PC-9 (cell line): ENCODE results near the gene EXOC3L2. TPM values are rescaled to one million over a fixed set of nuclear protein-coding genes. Genes with fewer than 3 reads are reported as not detected.
A peak's percentile ranks its signal among the peaks of the same experiment; 100 is the strongest.

Experiments
- BruUV-seq: library from RNA; stranded (reverse); fragments of 400-500 nt; replicated peaks from 2 replicates; lab custom pipeline; 2021; lab: Mats Ljungman, UMichigan
- CTCF ChIA-PET: fragments of 300-600 bp; sonication (Branson Sonifier 250); formaldehyde crosslinking; loops from one replicate; lab custom pipeline; 2022; ENCODE audit warnings: antibody characterized with exemption; lab: Charles Lee
- POLR2A ChIA-PET: fragments of 300-600 bp; sonication (Branson Sonifier 250); formaldehyde crosslinking; loops from one replicate; lab custom pipeline; 2022; ENCODE audit warnings: antibody characterized with exemption; ENCODE audit not compliant: unreplicated experiment; lab: Charles Lee
- DNase-seq, 2 experiments: peaks; one replicate each; pipeline versions ENCODE4 v3.0.0 to v3.0.0-alpha.2; 2015 to 2022; ENCODE audit warnings: mixed read lengths in 1 of 2
- H2AFZ ChIP-seq: fragments of 200-600 bp; sonication (generic); 2 replicates; pipeline ENCODE4 v1.8.1; 2017; ENCODE audit warnings: antibody characterized with exemption
- H3F3A ChIP-seq: fragments of 200-600 bp; sonication (generic); 2 replicates; pipeline ENCODE4 v1.8.1; 2017; ENCODE audit warnings: antibody characterized with exemption, mild to moderate bottlenecking, low read depth; ENCODE audit not compliant: insufficient read depth
- H3K27ac ChIP-seq: fragments of 200-600 bp; sonication (generic); 2 replicates; pipeline ENCODE4 v1.6.1; 2016; ENCODE audit warnings: mixed run types
- H3K27me3 ChIP-seq: fragments of 200-600 bp; sonication (generic); 2 replicates; pipeline ENCODE4 v1.6.1; 2016; ENCODE audit warnings: low read depth, mixed run types; ENCODE audit not compliant: insufficient read depth
- H3K36me3 ChIP-seq: fragments of 200-600 bp; sonication (generic); 2 replicates; pipeline ENCODE4 v1.6.1; 2016; ENCODE audit warnings: low read depth, mixed run types
- H3K4me1 ChIP-seq: fragments of 200-600 bp; sonication (generic); replicated peaks from 2 replicates; pipeline ENCODE4 v1.6.1; 2016; ENCODE audit warnings: mixed run types; ENCODE audit not compliant: insufficient read depth
- H3K4me2 ChIP-seq: fragments of 200-600 bp; sonication (generic); 2 replicates; pipeline ENCODE4 v1.6.1; 2017; ENCODE audit warnings: mixed run types
- H3K4me3 ChIP-seq: fragments of 200-600 bp; sonication (generic); 2 replicates; pipeline ENCODE4 v1.6.1; 2016; ENCODE audit warnings: mixed run types
- H3K79me2 ChIP-seq: fragments of 200-600 bp; sonication (generic); 2 replicates; pipeline ENCODE4 v1.6.1; 2017; ENCODE audit warnings: low read depth, mixed run types
- H3K9me2 ChIP-seq: fragments of 200-600 bp; sonication (generic); 2 replicates; pipeline ENCODE4 v1.8.1; 2017; ENCODE audit warnings: mild to moderate bottlenecking; ENCODE audit not compliant: insufficient read depth
- H3K9me3 ChIP-seq: fragments of 200-600 bp; sonication (generic); 2 replicates; pipeline ENCODE4 v1.8.1; 2016; ENCODE audit warnings: low read depth; ENCODE audit not compliant: insufficient read depth
- H4K20me1 ChIP-seq: fragments of 200-600 bp; sonication (generic); 2 replicates; pipeline ENCODE4 v1.8.1; 2017; ENCODE audit not compliant: insufficient read depth
- EZH2 ChIP-seq: fragments of 200-600 bp; sonication (generic); IDR thresholded peaks from 2 replicates; pipeline ENCODE4 v1.8.0; 2017; ENCODE audit warnings: antibody characterized with exemption, low read depth
- intact Hi-C: fragments of 100-400 bp; cut with micrococcal nuclease; formaldehyde crosslinking; loops from one replicate; pipeline ENCODE4 v1.10.0; 2022; ENCODE audit not compliant: unreplicated experiment
- total RNA-seq: library from RNA; stranded (reverse); gene quantifications from 2 replicates; pipeline ENCODE4 v1.2.3, GENCODE V29; 2021
- TF ChIP-seq, protein P1 (sequence below): fragments of 200-600 bp; sonication (generic); conservative IDR thresholded peaks from 2 replicates; pipeline ENCODE4 v1.6.1; 2017; ENCODE audit warnings: mixed run types, antibody characterized with exemption, mild to moderate bottlenecking, moderate library complexity

EXOC3L2 gene
- total RNA-seq, 1 experiment from 2014 or later: not detected

DNA sequence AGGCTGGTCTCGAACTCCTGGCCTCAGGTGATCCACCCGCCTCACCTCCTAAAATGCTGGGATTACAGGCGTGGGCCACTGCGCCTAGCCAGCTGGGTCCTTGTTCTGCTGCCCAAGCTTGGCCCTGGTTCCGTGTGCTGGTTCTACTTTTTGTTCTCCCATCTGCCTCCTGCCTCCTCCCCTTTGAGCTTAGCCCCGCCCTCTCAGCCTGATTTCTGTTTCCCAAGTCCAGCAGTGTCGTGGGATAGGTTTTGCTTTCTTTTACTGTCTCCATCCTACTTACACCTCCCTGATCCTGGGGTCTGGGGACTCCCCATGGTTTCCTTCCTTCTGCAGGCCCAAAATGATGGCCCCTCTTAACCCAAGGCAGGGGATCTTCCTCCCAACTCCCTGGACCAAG lies 64.3 kb downstream of the EXOC3L2 start:
- no peak for TF ChIP-seq EZH2
- TF ChIP-seq, protein P1, sequence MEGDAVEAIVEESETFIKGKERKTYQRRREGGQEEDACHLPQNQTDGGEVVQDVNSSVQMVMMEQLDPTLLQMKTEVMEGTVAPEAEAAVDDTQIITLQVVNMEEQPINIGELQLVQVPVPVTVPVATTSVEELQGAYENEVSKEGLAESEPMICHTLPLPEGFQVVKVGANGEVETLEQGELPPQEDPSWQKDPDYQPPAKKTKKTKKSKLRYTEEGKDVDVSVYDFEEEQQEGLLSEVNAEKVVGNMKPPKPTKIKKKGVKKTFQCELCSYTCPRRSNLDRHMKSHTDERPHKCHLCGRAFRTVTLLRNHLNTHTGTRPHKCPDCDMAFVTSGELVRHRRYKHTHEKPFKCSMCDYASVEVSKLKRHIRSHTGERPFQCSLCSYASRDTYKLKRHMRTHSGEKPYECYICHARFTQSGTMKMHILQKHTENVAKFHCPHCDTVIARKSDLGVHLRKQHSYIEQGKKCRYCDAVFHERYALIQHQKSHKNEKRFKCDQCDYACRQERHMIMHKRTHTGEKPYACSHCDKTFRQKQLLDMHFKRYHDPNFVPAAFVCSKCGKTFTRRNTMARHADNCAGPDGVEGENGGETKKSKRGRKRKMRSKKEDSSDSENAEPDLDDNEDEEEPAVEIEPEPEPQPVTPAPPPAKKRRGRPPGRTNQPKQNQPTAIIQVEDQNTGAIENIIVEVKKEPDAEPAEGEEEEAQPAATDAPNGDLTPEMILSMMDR: no peak
- H3K27ac ChIP-seq: no peak overlapping the region
- H3K4me3 ChIP-seq: no peak overlapping the region
- CTCF ChIA-PET: no interaction called here
- no TSS peak for BruUV-seq
- H3K79me2 ChIP-seq: peaks cover 48% of the 10 kb centered on the region
- peaks cover 4% of the 10 kb centered on the region; the same call in 1 of the 2 replicates for H4K20me1 ChIP-seq
- no peak for DNase-seq
- no peaks in the 10 kb centered on the region for H3K36me3 ChIP-seq
- no peaks in the 10 kb centered on the region for H3K27me3 ChIP-seq
- H3K4me1 ChIP-seq: peaks cover 39% of the 10 kb centered on the region
- H2AFZ ChIP-seq: no peak overlapping the region
- peaks cover 41% of the 10 kb centered on the region; the same call in 1 of the 2 replicates for H3F3A ChIP-seq
- intact Hi-C loops: no loop called here
- peak overlapping the region; percentile 98 for H3K4me2 ChIP-seq
- no peaks in the 10 kb centered on the region for H3K9me3 ChIP-seq
- POLR2A ChIA-PET: no interaction called here
- H3K9me2 ChIP-seq: no peaks in the 10 kb centered on the region

DNA sequence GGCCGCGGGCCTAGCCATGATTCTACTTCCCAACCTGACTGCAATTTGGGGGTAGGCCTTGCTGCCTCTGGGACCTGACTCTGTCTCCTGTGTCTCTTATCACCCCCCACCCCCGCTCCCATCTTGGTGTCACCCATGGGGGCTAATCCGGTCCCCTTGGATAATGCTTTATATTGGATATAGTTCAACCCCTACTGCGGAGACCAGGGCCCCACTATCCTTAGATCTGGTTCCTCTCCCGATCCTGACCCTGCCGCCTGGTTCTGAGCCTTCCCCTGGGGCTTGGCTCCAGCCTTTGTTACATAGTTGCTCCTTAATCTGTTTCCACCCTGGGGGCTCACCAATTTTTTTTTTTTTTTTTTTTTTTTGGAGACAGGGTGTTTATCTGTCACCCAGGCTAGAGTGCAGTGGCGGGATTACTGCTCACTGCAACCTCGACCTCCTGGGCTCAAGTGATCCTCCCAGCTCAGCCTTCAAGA lies 65.3 kb downstream of the EXOC3L2 start:
- CTCF ChIA-PET: no interaction called here
- Histone ChIP-seq H3K9me2 (no peaks in the 10 kb centered on the region), H2AFZ (peak overlapping the region; percentile 95), H3K36me3 (no peaks in the 10 kb centered on the region), H3K27ac (peak overlapping the region; percentile 51; the same call in 1 of the 2 replicates), H3K9me3 (no peaks in the 10 kb centered on the region), H3F3A (peaks cover 37% of the 10 kb centered on the region; the same call in 1 of the 2 replicates), H4K20me1 (peaks cover 4% of the 10 kb centered on the region; the same call in 1 of the 2 replicates), H3K4me1 (peaks cover 39% of the 10 kb centered on the region), H3K4me2 (peak overlapping the region; percentile 98), H3K27me3 (no peaks in the 10 kb centered on the region), H3K4me3 (peak overlapping the region; percentile 86), H3K79me2 (peaks cover 48% of the 10 kb centered on the region)
- TF ChIP-seq, protein P1: no peak
- no peak for TF ChIP-seq EZH2
- POLR2A ChIA-PET: no interaction called here
- intact Hi-C loops: loop anchor here (2.0 kb wide), 1 partner anchor 87 kb away; the partner anchor contains the start of gene PPP1R37
- no TSS peak for BruUV-seq
- DNase-seq: peak in 1 of 2 experiments; percentile 31

DNA sequence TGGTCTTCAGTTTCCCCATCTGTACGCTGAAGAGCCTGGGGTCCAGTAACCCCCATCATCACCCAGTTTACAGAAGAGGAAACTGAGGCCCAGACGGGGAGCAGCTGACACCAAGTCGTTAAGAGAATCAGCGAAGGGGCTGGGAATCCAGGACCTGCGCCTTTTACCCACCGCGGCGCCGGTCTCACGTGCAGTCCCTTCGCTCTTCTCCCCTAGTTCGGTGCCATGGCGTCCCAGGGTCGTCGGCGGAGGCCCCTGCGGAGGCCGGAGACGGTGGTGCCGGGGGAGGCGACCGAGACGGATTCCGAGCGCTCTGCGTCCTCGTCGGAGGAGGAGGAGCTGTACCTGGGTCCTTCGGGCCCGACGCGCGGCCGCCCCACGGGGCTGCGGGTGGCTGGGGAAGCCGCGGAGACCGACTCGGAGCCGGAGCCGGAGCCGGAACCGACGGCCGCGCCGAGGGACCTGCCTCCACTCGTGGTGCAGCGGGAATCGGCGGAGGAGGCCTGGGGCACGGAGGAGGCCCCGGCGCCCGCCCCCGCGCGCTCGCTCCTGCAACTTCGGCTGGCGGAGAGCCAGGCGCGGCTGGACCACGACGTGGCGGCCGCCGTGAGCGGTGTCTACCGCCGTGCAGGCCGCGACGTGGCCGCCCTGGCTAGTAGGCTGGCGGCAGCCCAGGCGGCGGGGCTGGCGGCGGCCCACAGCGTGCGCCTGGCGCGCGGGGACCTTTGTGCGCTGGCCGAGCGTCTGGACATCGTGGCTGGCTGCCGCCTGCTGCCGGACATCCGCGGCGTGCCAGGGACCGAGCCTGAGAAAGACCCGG lies 65.9 kb downstream of the EXOC3L2 start:
- intact Hi-C loops: loop anchor here (2.0 kb wide), 1 partner anchor 86 kb away; the partner anchor contains the start of gene PPP1R37
- Histone ChIP-seq H3K9me3 (no peaks in the 10 kb centered on the region), H3K4me2 (peak overlapping the region; percentile 98), H3F3A (peaks cover 35% of the 10 kb centered on the region; the same call in 1 of the 2 replicates), H2AFZ (peak overlapping the region; percentile 95), H3K4me3 (peak overlapping the region; percentile 86), H3K27ac (peak overlapping the region; percentile 51), H3K4me1 (peaks cover 39% of the 10 kb centered on the region), H3K79me2 (peaks cover 48% of the 10 kb centered on the region), H3K27me3 (no peaks in the 10 kb centered on the region), H4K20me1 (peaks cover 4% of the 10 kb centered on the region; the same call in 1 of the 2 replicates), H3K9me2 (no peaks in the 10 kb centered on the region), H3K36me3 (no peaks in the 10 kb centered on the region)
- ChIA-PET CTCF (interaction anchor here (0.6 to 0.7 kb wide), 3 partner anchors 54 to 403 kb away, joined by 3 to 4 read pairs (median 4); no protein-coding TSS in a partner anchor), POLR2A (no interaction called here)
- DNase-seq: peak; percentile 35 to 49
- TF ChIP-seq, protein P1: no peak
- TF ChIP-seq EZH2: no peak
- BruUV-seq: no TSS peak
